CD4-positive, alpha-beta T cell (primary cell): ENCODE data around the gene TRIP10. TPM values are rescaled to one million over a fixed set of nuclear protein-coding genes. Genes with fewer than 3 reads are reported as not detected.

Source experiments
- ATAC-seq: fragments of 200-7000 bp; cut with Tn5 transposase; one replicate; pipeline ENCODE4 v1.10.0; 2022; ENCODE audit warnings: mild to moderate bottlenecking; ENCODE audit not compliant: poor library complexity
- CTCF ChIA-PET: fragments of 350-600 bp; sonication (Branson Sonifier 250); formaldehyde crosslinking; loops from one replicate; lab custom pipeline; 2021; ENCODE audit warnings: antibody characterized with exemption, inconsistent platforms; lab: Charles Lee
- POLR2A ChIA-PET: fragments of 350-600 bp; sonication (Branson Sonifier 250); formaldehyde crosslinking; loops from one replicate; lab custom pipeline; 2021; ENCODE audit warnings: antibody characterized with exemption, inconsistent platforms; lab: Charles Lee
- DNase-seq, 14 experiments: peaks; one replicate each; pipeline ENCODE4 v3.0.0-alpha.2; 2013 to 2020; ENCODE audit warnings: mixed read lengths in 2 of 14
- H3K27ac ChIP-seq, 2 donors: one replicate each; pipeline versions ENCODE4 v1.5.1 to v1.7.0; 2013; ENCODE audit warnings: low read length in 2 of 2, low read depth in 1 of 2, mild to moderate bottlenecking in 1 of 2
- H3K27me3 ChIP-seq, 2 experiments: 1 replicate in 1 of 2; 2 replicates in 1 of 2; pipeline versions ENCODE4 v1.6.1 to v1.7.0; 2013; ENCODE audit warnings: low read length in 2 of 2, control low read depth in 1 of 2, mild to moderate bottlenecking in 1 of 2, moderate library complexity in 1 of 2; ENCODE audit not compliant: insufficient read depth in 2 of 2, control insufficient read depth in 1 of 2
- H3K36me3 ChIP-seq: one replicate; pipeline ENCODE4 v1.6.1; 2013; ENCODE audit warnings: low read length, control low read depth; ENCODE audit not compliant: insufficient read depth
- H3K4me1 ChIP-seq: one replicate; pipeline ENCODE4 v1.6.1; 2013; ENCODE audit warnings: low read length, control low read depth; ENCODE audit not compliant: insufficient read depth
- H3K4me3 ChIP-seq: one replicate; pipeline ENCODE4 v1.5.1; 2013; ENCODE audit warnings: mild to moderate bottlenecking, low read length, moderate library complexity
- H3K9me3 ChIP-seq, 2 experiments: 1 replicate in 1 of 2; 2 replicates in 1 of 2; pipeline versions ENCODE4 v1.6.1 to v1.7.0; 2013; ENCODE audit warnings: low read length in 2 of 2, mild to moderate bottlenecking in 2 of 2, control low read depth in 1 of 2, moderate library complexity in 1 of 2; ENCODE audit not compliant: control insufficient read depth in 1 of 2, insufficient read depth in 1 of 2
- H3K27ac Mint-ChIP-seq: one replicate; pipeline ENCODE4 v1.8.0; 2020; ENCODE audit warnings: mixed read lengths
- H3K27me3 Mint-ChIP-seq: one replicate; pipeline ENCODE4 v1.8.0; 2021; ENCODE audit warnings: mixed read lengths
- H3K36me3 Mint-ChIP-seq: one replicate; pipeline ENCODE4 v1.8.0; 2021; ENCODE audit warnings: low read depth, mixed read lengths
- H3K4me1 Mint-ChIP-seq: one replicate; pipeline ENCODE4 v1.8.0; 2021; ENCODE audit warnings: low read depth, mixed read lengths
- H3K4me3 Mint-ChIP-seq: one replicate; pipeline ENCODE4 v1.8.0; 2020; ENCODE audit warnings: mild to moderate bottlenecking, mixed read lengths
- H3K9me3 Mint-ChIP-seq: one replicate; pipeline ENCODE4 v1.8.0; 2020; ENCODE audit warnings: mixed read lengths
- intact Hi-C, 2 experiments: fragments of 100-400 bp; cut with DNase I in 1 of 2; cut with micrococcal nuclease in 1 of 2; formaldehyde crosslinking; loops; one replicate each; pipeline versions ENCODE4 v1.15.1 to v1.9.0; 2023 to 2025; cut with DNase I, micrococcal nuclease
- total RNA-seq, 174 experiments: library from RNA in 2 of 174; stranded (reverse) in 2 of 174; gene quantifications; one replicate each; pipeline ENCODE4 v1.2.3 and lab custom pipeline; 2021 to 2026
- TF ChIP-seq, protein P1 (sequence below): fragments of 200-600 bp; IDR thresholded peaks from one replicate; pipeline ENCODE4 v1.8.0; 2022; ENCODE audit warnings: antibody characterized with exemption, mild to moderate bottlenecking

The TRIP10 gene
- total RNA-seq, 2 experiments from 2014 or later = 1.6 to 1.9 TPM

DNA sequence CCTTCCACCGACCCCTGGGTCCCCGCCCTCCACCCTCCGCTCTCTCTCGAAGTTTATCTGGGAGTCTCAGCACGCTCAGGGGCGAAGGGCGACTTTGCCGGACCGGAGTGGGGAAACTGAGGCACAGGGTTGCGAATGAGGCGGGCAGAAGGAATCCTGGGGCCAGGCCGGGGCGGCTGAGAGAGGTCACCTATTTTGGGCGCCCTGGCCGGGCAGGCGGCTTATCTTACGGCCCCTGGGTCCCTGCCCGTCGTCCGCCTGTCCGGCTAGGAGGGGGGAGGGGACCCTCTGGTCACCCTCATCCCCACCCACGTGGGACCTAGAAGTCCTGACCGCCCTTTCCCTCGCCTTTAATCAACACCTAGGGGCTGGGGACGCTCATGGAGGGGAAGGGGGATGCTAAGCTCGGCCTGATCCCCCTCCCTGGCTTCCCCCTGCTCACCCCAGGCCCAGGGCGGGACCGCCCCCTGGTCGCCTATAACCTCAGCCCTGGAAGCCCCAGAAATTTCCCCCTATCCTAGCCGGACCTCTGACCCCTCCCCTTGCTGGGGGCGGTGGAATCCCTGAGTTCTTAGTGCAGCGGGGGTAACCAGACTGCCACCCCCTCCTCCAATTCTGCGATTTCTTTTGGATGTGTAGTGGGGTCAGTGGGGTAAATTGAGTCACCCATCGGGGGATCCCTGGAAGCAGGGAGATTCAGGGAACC, 556 bp downstream of the TRIP10 start:
- H3K36me3 ChIP-seq = peaks cover under 1% of the 10 kb centered on the region
- ChIA-PET POLR2A (interaction anchor here (0.5 to 4.4 kb wide), 6 partner anchors 14 to 124 kb away, joined by 3 to 32 read pairs (median 4); partner anchors contain the start of genes SH2D3A and VAV1), CTCF (interaction anchor here (1.3 to 3.6 kb wide), 3 partner anchors 29 to 123 kb away, joined by 3 to 45 read pairs (median 4); no protein-coding TSS in a partner anchor)
- no peak overlapping the region for H3K27ac ChIP-seq
- DNase-seq (peak in 2 of 14 experiments; percentile 14 to 64), ATAC-seq (no peak)
- H3K4me3 ChIP-seq = peak overlapping the region; percentile 58
- intact Hi-C loops = loop anchor here (1.0 to 5.0 kb wide), 7 partner anchors 13 to 792 kb away; partner anchors contain the start of genes ALKBH7 (in 1 of the 2), CRB3 (in 1 of the 2) and SH2D3A (in 1 of the 2)
- H3K27ac Mint-ChIP-seq = peak overlapping the region; percentile 14
- peaks cover 56% of the 10 kb centered on the region for H3K4me1 ChIP-seq
- no peaks in the 10 kb centered on the region for H3K27me3 ChIP-seq
- peak overlapping the region; percentile 56 for H3K4me3 Mint-ChIP-seq
- H3K36me3 Mint-ChIP-seq = peaks cover 29% of the 10 kb centered on the region
- H3K9me3 ChIP-seq = no peaks in the 10 kb centered on the region
- H3K9me3 Mint-ChIP-seq = no peaks in the 10 kb centered on the region
- H3K27me3 Mint-ChIP-seq = no peaks in the 10 kb centered on the region
- TF ChIP-seq, protein P1, sequence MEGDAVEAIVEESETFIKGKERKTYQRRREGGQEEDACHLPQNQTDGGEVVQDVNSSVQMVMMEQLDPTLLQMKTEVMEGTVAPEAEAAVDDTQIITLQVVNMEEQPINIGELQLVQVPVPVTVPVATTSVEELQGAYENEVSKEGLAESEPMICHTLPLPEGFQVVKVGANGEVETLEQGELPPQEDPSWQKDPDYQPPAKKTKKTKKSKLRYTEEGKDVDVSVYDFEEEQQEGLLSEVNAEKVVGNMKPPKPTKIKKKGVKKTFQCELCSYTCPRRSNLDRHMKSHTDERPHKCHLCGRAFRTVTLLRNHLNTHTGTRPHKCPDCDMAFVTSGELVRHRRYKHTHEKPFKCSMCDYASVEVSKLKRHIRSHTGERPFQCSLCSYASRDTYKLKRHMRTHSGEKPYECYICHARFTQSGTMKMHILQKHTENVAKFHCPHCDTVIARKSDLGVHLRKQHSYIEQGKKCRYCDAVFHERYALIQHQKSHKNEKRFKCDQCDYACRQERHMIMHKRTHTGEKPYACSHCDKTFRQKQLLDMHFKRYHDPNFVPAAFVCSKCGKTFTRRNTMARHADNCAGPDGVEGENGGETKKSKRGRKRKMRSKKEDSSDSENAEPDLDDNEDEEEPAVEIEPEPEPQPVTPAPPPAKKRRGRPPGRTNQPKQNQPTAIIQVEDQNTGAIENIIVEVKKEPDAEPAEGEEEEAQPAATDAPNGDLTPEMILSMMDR = no peak
- H3K4me1 Mint-ChIP-seq = peaks cover 44% of the 10 kb centered on the region

DNA sequence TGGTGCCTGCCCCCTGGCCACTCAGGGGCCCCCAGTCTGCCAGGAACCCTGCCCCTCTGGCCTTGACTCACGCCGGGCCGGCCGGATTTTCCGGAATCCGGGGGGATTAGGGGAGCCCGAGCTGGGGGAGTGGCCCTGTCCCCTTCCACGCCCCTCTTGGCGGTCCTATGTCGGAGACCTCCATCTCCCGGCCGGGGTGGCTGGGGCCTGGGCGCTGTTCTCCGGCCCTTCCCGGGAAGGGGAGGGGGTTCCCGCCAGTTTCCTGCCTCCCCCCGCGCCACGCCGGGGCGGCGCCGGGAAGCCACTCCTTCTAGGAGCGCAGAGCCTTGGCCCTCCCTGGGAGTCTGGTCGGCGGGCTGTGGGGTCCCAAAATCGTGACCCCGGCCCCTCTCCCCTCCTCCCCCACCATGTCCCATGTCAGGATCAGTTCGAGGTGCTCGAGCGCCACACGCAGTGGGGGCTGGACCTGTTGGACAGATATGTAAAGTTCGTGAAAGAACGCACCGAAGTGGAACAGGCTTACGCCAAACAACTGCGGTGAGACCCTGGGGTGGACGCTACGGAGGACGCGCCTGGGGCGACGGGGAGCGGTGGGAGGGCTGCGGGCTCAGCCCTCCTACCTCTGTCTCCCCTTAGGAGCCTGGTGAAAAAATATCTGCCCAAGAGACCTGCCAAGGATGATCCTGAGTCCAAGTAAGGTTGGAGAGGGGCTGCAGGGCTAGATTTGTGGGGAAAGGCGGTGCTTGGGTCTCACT, 1.3 kb downstream of the TRIP10 start:
- ATAC-seq = no peak
- Mint-ChIP-seq H3K27me3 (no peaks in the 10 kb centered on the region), H3K27ac (peak overlapping the region; percentile 36), H3K4me1 (peaks cover 44% of the 10 kb centered on the region), H3K36me3 (peaks cover 35% of the 10 kb centered on the region), H3K4me3 (peak overlapping the region; percentile 56), H3K9me3 (no peaks in the 10 kb centered on the region)
- H3K27me3 ChIP-seq = no peaks in the 10 kb centered on the region
- peaks cover 50% of the 10 kb centered on the region for H3K4me1 ChIP-seq
- peaks cover 4% of the 10 kb centered on the region for H3K36me3 ChIP-seq
- intact Hi-C loops = no loop called here
- ChIA-PET CTCF (interaction anchor here (1.3 to 3.6 kb wide), 3 partner anchors 28 to 123 kb away, joined by 3 to 45 read pairs (median 4); no protein-coding TSS in a partner anchor), POLR2A (interaction anchor here (0.6 to 4.4 kb wide), 4 partner anchors 27 to 123 kb away, joined by 3 to 32 read pairs (median 4); partner anchors contain the start of genes SH2D3A and VAV1)
- DNase-seq = peak in 3 of 14 experiments; percentile 34 to 59 (median 48)
- H3K4me3 ChIP-seq = peak overlapping the region; percentile 58
- TF ChIP-seq, protein P1 = no peak
- no peaks in the 10 kb centered on the region for H3K9me3 ChIP-seq
- no peak overlapping the region for H3K27ac ChIP-seq

DNA sequence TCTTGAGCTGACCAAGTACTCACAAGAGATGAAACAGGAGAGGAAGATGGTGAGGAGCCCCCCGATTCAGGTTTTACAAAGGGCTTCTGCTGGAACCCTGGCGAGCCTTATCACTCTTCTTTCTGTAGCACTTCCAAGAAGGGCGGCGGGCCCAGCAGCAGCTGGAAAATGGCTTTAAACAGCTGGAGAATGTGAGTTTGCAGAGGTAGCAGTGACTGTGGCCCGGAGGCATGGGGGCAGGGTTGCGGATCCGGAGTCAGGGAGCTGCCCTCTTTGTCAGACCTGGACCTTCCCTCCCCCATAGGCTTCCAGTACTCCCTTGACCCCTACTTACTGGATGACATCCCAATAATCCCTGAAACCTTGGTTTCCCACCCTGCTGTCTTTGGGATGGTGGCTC, 3.6 kb downstream of the TRIP10 start:
- Histone ChIP-seq H3K9me3 (no peaks in the 10 kb centered on the region), H3K27me3 (no peaks in the 10 kb centered on the region), H3K4me3 (no peak overlapping the region), H3K36me3 (peaks cover 23% of the 10 kb centered on the region), H3K4me1 (peaks cover 32% of the 10 kb centered on the region), H3K27ac (no peak overlapping the region)
- Mint-ChIP-seq H3K4me1 (peaks cover 28% of the 10 kb centered on the region), H3K4me3 (no peak overlapping the region), H3K27me3 (no peaks in the 10 kb centered on the region), H3K27ac (no peak overlapping the region), H3K9me3 (no peaks in the 10 kb centered on the region), H3K36me3 (peaks cover 42% of the 10 kb centered on the region)
- intact Hi-C loops = no loop called here
- DNase-seq (no peak), ATAC-seq (no peak)
- ChIA-PET CTCF (interaction anchor here (1.1 kb wide), 1 partner anchor 119 kb away, joined by 3 read pairs; no protein-coding TSS in a partner anchor), POLR2A (interaction anchor here (1.1 kb wide), 1 partner anchor 17 kb away, joined by 3 read pairs; no protein-coding TSS in a partner anchor)
- TF ChIP-seq, protein P1 = no peak
